ENCODE measurements around the gene PERP. TPM values are rescaled to one million over a fixed set of nuclear protein-coding genes. Genes with fewer than 3 reads are reported as not detected.

Gene PERP
- total RNA-seq, 1 experiment from 2014 or later: 348 TPM

- H3K4me3 ChIP-seq (ENCODE audit: low read depth in 2 of 2, low read length in 2 of 2): peak overlapping the region in 1 of 2 experiments; percentile 26; a peak in 2 of 4 replicates
- peaks cover 27% of the 10 kb centered on the region for H3K36me3 ChIP-seq (ENCODE audit: control insufficient read depth, insufficient read depth, low read length)
- H3K27me3 ChIP-seq (ENCODE audit: control insufficient read depth, insufficient read depth, low read length): no peaks in the 10 kb centered on the region
- BruUV-seq (replicated peaks): no TSS peak
- H3K9me3 ChIP-seq (ENCODE audit: control insufficient read depth, insufficient read depth, low read depth, low read length): no peaks in the 10 kb centered on the region
- H3K4me1 ChIP-seq (ENCODE audit: control insufficient read depth, insufficient read depth, low read length): peaks cover 76% of the 10 kb centered on the region
- TF ChIP-seq, protein P1, sequence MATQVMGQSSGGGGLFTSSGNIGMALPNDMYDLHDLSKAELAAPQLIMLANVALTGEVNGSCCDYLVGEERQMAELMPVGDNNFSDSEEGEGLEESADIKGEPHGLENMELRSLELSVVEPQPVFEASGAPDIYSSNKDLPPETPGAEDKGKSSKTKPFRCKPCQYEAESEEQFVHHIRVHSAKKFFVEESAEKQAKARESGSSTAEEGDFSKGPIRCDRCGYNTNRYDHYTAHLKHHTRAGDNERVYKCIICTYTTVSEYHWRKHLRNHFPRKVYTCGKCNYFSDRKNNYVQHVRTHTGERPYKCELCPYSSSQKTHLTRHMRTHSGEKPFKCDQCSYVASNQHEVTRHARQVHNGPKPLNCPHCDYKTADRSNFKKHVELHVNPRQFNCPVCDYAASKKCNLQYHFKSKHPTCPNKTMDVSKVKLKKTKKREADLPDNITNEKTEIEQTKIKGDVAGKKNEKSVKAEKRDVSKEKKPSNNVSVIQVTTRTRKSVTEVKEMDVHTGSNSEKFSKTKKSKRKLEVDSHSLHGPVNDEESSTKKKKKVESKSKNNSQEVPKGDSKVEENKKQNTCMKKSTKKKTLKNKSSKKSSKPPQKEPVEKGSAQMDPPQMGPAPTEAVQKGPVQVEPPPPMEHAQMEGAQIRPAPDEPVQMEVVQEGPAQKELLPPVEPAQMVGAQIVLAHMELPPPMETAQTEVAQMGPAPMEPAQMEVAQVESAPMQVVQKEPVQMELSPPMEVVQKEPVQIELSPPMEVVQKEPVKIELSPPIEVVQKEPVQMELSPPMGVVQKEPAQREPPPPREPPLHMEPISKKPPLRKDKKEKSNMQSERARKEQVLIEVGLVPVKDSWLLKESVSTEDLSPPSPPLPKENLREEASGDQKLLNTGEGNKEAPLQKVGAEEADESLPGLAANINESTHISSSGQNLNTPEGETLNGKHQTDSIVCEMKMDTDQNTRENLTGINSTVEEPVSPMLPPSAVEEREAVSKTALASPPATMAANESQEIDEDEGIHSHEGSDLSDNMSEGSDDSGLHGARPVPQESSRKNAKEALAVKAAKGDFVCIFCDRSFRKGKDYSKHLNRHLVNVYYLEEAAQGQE (IDR thresholded peaks at IDR 0.05; ENCODE audit: insufficient read depth in 1 of 2, low read depth in 2 of 2, low read length in 1 of 2): no peak
- peak; percentile 83; the same call in 1 of the 2 replicates for TF ChIP-seq POLR2AphosphoS5 (IDR thresholded peaks at IDR 0.05; ENCODE audit: low read depth, low read length)
- H3K27ac ChIP-seq (ENCODE audit: low read length): peak overlapping the region; percentile 100
- DNase-seq (ENCODE audit: low read depth, low spot score): peak; percentile 86
- in situ Hi-C loops (cut with HindIII; ENCODE audit: low pct_unique_long_range_greater_than_20kb, low sequenced_read_pairs): no loop called here
- intact Hi-C loops (cut with micrococcal nuclease; ENCODE audit: unreplicated experiment): loop anchor here (2.0 to 5.0 kb wide), 2 partner anchors 18 to 86 kb away; partner anchors contain the start of gene PERP
- peak; percentile 75 for ATAC-seq
- CTCF ChIA-PET: no interaction called here
- POLR2A ChIA-PET: no interaction called here
Observed at GRCh38 chr6:138088326-138088762, 18.9 kb downstream of the PERP start.

- BruUV-seq (replicated peaks): no TSS peak
- ChIA-PET POLR2A (no interaction called here), CTCF (no interaction called here)
- in situ Hi-C loops (cut with HindIII; ENCODE audit: low pct_unique_long_range_greater_than_20kb, low sequenced_read_pairs) (no loop called here), intact Hi-C loops (cut with micrococcal nuclease; ENCODE audit: unreplicated experiment) (loop anchor here (2.0 to 5.0 kb wide), 2 partner anchors 19 to 85 kb away; partner anchors contain the start of gene PERP)
- Histone ChIP-seq H3K9me3 (ENCODE audit: control insufficient read depth, insufficient read depth, low read depth, low read length) (no peaks in the 10 kb centered on the region), H3K27ac (ENCODE audit: low read length) (peak overlapping the region; percentile 100), H3K4me3 (ENCODE audit: low read depth in 2 of 2, low read length in 2 of 2) (0 out of 4 replicates have a peak overlapping the region, but pooled peaks of 1 of the 2 experiments have one; percentile 10), H3K27me3 (ENCODE audit: control insufficient read depth, insufficient read depth, low read length) (no peaks in the 10 kb centered on the region), H3K36me3 (ENCODE audit: control insufficient read depth, insufficient read depth, low read length) (peaks cover 23% of the 10 kb centered on the region), H3K4me1 (ENCODE audit: control insufficient read depth, insufficient read depth, low read length) (peaks cover 72% of the 10 kb centered on the region)
- ATAC-seq (peak; percentile 68), DNase-seq (ENCODE audit: low read depth, low spot score) (no peak)
- TF ChIP-seq SIN3A (IDR thresholded peaks at IDR 0.05; ENCODE audit: borderline replicate concordance, insufficient read depth, low read depth, low read length) (no peak), POLR2AphosphoS5 (IDR thresholded peaks at IDR 0.05; ENCODE audit: low read depth, low read length) (peak; percentile 78)
Observed at GRCh38 chr6:138087593-138088325, 19.5 kb downstream of the PERP start.

DNA sequence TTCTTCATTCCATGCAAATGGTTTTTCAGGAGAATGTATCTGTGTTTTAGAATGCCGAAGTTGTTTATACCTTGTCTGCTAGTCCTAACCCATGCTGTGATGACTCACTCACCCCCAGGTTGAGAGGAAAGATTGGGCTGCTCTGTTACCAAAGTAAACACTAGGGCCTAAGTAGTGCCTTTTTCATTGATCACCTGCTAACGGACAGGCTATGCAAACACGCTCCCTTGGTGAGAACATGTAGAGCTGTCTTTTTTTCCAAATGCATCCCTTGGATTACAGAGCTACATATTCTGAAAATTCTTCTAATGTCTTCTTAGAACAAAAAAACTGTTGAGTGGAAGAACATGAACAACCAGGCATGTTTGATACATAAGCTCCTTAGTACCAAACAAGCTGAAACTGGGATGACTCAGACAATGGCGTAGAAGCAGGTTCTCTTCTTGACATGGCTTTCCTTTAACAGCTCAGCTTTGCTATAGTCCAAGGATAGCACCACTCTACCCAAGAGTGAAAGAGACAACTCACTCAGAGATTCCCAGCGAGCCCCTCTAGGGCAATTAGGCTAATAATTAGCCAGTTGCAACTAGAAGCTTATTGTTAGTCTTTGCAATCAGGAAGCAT, 20.5 kb downstream of the PERP start:
- no peaks in the 10 kb centered on the region for H3K9me3 ChIP-seq (ENCODE audit: control insufficient read depth, insufficient read depth, low read depth, low read length)
- H3K4me1 ChIP-seq (ENCODE audit: control insufficient read depth, insufficient read depth, low read length): peaks cover 65% of the 10 kb centered on the region
- intact Hi-C loops (cut with micrococcal nuclease; ENCODE audit: unreplicated experiment): loop anchor here (5.0 kb wide), 1 partner anchor 84 kb away; no protein-coding TSS in a partner anchor
- BruUV-seq (replicated peaks): no TSS peak
- peak overlapping the region; percentile 100 for H3K27ac ChIP-seq (ENCODE audit: low read length)
- in situ Hi-C loops (cut with HindIII; ENCODE audit: low pct_unique_long_range_greater_than_20kb, low sequenced_read_pairs): no loop called here
- H3K4me3 ChIP-seq (ENCODE audit: low read depth in 2 of 2, low read length in 2 of 2): peak overlapping the region in 1 of 2 experiments; percentile 9; a peak in 2 of 4 replicates
- ChIA-PET CTCF (no interaction called here), POLR2A (interaction anchor here (0.6 kb wide), 1 partner anchor 26 kb away, joined by 3 read pairs; no protein-coding TSS in a partner anchor)
- peaks cover 14% of the 10 kb centered on the region for H3K36me3 ChIP-seq (ENCODE audit: control insufficient read depth, insufficient read depth, low read length)
- DNase-seq (ENCODE audit: low read depth, low spot score): peak; percentile 90
- no peaks in the 10 kb centered on the region for H3K27me3 ChIP-seq (ENCODE audit: control insufficient read depth, insufficient read depth, low read length)
- ATAC-seq: peak; percentile 85
- peak; percentile 80 for TF ChIP-seq TCF7L2 (IDR thresholded peaks at IDR 0.05; ENCODE audit: low read depth, low read length)
- 0 out of 2 replicates have a peak, but pooled peaks have one; percentile 43 for TF ChIP-seq SIN3A (IDR thresholded peaks at IDR 0.05; ENCODE audit: borderline replicate concordance, insufficient read depth, low read depth, low read length)
- peak; percentile 94 for TF ChIP-seq POLR2AphosphoS5 (IDR thresholded peaks at IDR 0.05; ENCODE audit: low read depth, low read length)
- TF ChIP-seq, protein P2, sequence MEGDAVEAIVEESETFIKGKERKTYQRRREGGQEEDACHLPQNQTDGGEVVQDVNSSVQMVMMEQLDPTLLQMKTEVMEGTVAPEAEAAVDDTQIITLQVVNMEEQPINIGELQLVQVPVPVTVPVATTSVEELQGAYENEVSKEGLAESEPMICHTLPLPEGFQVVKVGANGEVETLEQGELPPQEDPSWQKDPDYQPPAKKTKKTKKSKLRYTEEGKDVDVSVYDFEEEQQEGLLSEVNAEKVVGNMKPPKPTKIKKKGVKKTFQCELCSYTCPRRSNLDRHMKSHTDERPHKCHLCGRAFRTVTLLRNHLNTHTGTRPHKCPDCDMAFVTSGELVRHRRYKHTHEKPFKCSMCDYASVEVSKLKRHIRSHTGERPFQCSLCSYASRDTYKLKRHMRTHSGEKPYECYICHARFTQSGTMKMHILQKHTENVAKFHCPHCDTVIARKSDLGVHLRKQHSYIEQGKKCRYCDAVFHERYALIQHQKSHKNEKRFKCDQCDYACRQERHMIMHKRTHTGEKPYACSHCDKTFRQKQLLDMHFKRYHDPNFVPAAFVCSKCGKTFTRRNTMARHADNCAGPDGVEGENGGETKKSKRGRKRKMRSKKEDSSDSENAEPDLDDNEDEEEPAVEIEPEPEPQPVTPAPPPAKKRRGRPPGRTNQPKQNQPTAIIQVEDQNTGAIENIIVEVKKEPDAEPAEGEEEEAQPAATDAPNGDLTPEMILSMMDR (IDR thresholded peaks at IDR 0.05): no peak
